RWPE1 (cell line): Measurements from ENCODE around the gene SIK3.

ENCODE experiments used
- CTCF ChIA-PET: fragments of 350-600 bp; sonication (Branson Sonifier 250); formaldehyde crosslinking; extraction: SDS; loops from one replicate; lab custom pipeline; 2021; lab: Yijun Ruan, JAX
- POLR2A ChIA-PET: fragments of 400-600 bp; formaldehyde crosslinking; extraction: SDS; loops from one replicate; lab custom pipeline; 2020; ENCODE audit warnings: antibody characterized with exemption; ENCODE audit not compliant: low non-redundant PET; lab: Yijun Ruan, JAX
- DNase-seq: peaks from one replicate; pipeline ENCODE4 v3.0.0; 2012; ENCODE audit warnings: low spot score
- H3K27ac ChIP-seq: fragments of 450-650 bp; 2 replicates; pipeline ENCODE4 v1.5.1; 2017
- CTCF ChIP-seq: fragments of 450-650 bp; conservative IDR thresholded peaks from 2 replicates; pipeline ENCODE4 v1.5.1; 2017; ENCODE audit warnings: low read depth, mild to moderate bottlenecking

SIK3 gene

DNA sequence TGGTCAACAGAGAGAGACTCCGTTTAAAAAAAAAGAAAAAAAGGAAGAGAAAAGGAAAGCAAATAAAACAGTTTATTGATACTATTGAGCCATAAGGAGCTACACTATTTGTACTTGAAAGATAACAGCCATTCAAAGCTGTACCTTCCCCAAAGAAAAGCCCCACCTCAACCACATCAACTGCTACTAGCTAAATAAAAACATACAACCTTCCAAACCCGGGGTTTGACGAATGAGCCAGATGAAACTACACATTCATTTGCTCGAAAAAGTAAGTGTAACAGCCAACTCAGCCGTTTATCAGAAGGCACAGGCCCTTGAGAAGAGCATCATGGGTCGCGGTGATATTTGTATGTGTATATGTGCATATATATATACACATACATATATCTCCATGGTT is 78.4 kb downstream of the SIK3 start:
- DNase-seq = no peak
- no peak overlapping the region for H3K27ac ChIP-seq
- ChIA-PET POLR2A (no interaction called here), CTCF (interaction anchor here (0.6 kb wide), 1 partner anchor 86 kb away, joined by 3 read pairs; no protein-coding TSS in a partner anchor)
- no peak for TF ChIP-seq CTCF

- no peak for DNase-seq
- H3K27ac ChIP-seq = no peak overlapping the region
- ChIA-PET POLR2A (interaction anchor here (0.6 kb wide), 1 partner anchor 80 kb away, joined by 3 read pairs; no protein-coding TSS in a partner anchor), CTCF (interaction anchor here (0.6 kb wide), 1 partner anchor 209 kb away, joined by 3 read pairs; no protein-coding TSS in a partner anchor)
- no peak for TF ChIP-seq CTCF
These were observed 80.8 kb downstream of the SIK3 start for GRCh38 chr11:117017456-117017855.

GRCh38 chr11:117016747-117017146 is 81.5 kb downstream of the SIK3 start:
- no peak for TF ChIP-seq CTCF
- no peak for DNase-seq
- ChIA-PET CTCF (interaction anchor here (0.6 kb wide), 1 partner anchor 210 kb away, joined by 3 read pairs; no protein-coding TSS in a partner anchor), POLR2A (interaction anchor here (0.6 kb wide), 1 partner anchor 81 kb away, joined by 3 read pairs; no protein-coding TSS in a partner anchor)
- no peak overlapping the region for H3K27ac ChIP-seq

- H3K27ac ChIP-seq = no peak overlapping the region
- ChIA-PET POLR2A (no interaction called here), CTCF (no interaction called here)
- DNase-seq = no peak
- no peak for TF ChIP-seq CTCF
These were observed 82.0 kb downstream of the SIK3 start for GRCh38 chr11:117016246-117016645.

DNA sequence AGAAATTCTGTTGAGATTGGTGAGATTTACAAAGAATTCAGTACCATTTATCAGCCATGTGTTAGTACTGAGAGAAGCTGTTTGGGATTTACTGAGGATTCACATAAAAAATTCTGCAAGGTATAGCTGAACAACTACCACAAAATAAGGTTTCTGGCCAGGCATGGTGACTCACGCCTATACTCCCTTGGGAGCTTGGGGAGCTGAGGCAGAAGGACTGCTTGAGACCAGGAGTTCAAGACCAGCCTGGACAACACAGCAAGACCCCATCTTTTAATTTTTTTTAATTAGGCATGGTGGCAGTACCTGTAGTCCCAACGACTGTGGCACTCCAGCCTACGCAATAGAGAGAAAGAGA is 86.7 kb downstream of the SIK3 start:
- CTCF ChIA-PET = interaction anchor here (0.6 to 1.0 kb wide), 4 partner anchors 7 to 130 kb away, joined by 3 to 4 read pairs (median 3); no protein-coding TSS in a partner anchor
- peak overlapping the region; percentile 79 for H3K27ac ChIP-seq
- POLR2A ChIA-PET = no interaction called here
- DNase-seq = no peak
- no peak for TF ChIP-seq CTCF

DNA sequence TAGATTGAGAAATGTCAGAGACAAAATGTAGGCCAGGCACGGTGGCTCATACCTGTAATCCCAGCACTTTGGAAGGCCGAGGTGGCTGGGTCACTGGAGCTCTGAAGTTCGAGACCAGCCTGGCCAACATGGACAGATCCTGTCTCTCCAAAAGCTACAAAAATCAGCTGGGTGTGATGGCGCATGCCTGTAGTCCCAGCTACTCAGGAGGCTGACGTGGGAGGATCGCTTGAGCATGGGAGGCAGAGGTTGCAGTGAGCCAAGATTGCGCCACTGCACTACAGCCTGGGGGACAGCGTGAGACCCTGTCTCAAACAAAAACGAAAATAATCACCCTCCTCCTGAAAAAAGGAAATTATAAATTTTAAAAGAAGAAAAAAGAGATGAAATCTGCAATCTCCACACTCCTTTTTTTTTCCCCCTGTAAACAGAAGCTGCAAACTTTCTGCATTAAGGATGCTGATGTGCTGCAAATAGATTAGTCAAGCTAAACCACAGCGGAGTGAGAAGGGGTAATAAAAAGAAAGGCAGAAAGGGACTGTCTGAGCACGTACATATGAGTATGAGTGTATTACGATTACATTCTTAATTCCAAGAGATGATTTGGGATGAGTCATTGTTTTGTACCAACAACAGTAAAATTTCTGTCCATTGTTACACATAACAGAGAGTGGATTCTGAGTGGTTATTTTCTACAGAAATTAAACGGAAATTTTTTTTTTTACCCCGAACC is 87.3 kb downstream of the SIK3 start:
- H3K27ac ChIP-seq = peak overlapping the region; percentile 90
- TF ChIP-seq CTCF = no peak
- CTCF ChIA-PET = interaction anchor here (0.6 to 1.0 kb wide), 5 partner anchors 8 to 251 kb away, joined by 3 to 4 read pairs (median 3); no protein-coding TSS in a partner anchor
- POLR2A ChIA-PET = no interaction called here
- peak; percentile 92 for DNase-seq
